Coronary artery (tissue), 2 donors: ENCODE results near the gene OSCP1.
A peak's percentile ranks its signal among the peaks of the same experiment; 100 is the strongest.

Experiments used
- DNase-seq: peaks from one replicate; pipeline ENCODE4 v3.0.0-alpha.2; 2017; ENCODE audit warnings: low spot score
- H3K27ac ChIP-seq, 2 donors: fragments of 200-600 bp; sonication (generic); one replicate each; pipeline ENCODE4 v1.5.1; 2016 to 2019
- H3K4me3 ChIP-seq: fragments of 200-600 bp; sonication (generic); 2 replicates; pipeline ENCODE4 v1.5.1; 2016; ENCODE audit warnings: mild to moderate bottlenecking, moderate library complexity
- TF ChIP-seq, protein P1 (sequence below): fragments of 200-600 bp; sonication (generic); IDR thresholded peaks from one replicate; pipeline ENCODE4 v1.5.1; 2019; ENCODE audit warnings: antibody characterized with exemption

OSCP1 gene

DNA sequence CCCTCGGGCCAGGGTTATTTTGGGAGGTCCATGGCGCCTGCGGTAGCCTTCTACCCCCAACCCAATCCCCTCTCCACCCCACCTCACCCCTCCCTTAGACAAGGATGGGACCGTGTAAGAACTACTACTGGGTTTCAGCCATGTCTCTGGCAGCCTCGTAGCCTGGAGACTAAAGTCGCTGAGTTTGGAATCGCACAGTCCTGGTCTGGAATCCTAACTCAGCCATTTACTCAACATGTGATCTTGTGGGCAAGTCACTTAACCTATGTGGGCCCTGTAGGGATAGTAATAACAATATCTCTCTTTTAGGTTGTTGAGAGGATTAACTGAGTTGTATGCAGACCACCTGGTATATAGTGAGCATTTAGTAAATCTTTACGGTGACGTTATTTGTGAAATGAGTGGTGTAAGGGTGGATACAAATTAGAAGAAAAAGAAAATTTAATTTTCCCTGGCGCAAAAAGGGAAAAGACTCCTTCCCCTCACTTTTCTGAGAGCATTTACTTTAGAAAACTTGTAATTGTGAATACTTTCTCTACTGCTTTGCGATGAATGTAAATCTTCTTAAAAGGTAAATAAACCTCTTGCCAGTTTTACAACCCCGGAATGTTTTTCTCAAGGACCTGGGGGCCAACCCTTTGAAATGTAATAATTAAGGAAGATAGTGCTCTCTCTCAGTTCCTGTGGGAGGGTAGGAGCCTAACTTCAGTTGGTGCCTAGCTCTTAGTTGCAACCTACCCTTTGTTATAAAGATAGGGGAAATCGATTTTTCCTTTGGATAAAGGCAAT, 14.5 kb upstream of the OSCP1 start:
- peak overlapping the region; percentile 90 to 93 for H3K27ac ChIP-seq
- TF ChIP-seq, protein P1, sequence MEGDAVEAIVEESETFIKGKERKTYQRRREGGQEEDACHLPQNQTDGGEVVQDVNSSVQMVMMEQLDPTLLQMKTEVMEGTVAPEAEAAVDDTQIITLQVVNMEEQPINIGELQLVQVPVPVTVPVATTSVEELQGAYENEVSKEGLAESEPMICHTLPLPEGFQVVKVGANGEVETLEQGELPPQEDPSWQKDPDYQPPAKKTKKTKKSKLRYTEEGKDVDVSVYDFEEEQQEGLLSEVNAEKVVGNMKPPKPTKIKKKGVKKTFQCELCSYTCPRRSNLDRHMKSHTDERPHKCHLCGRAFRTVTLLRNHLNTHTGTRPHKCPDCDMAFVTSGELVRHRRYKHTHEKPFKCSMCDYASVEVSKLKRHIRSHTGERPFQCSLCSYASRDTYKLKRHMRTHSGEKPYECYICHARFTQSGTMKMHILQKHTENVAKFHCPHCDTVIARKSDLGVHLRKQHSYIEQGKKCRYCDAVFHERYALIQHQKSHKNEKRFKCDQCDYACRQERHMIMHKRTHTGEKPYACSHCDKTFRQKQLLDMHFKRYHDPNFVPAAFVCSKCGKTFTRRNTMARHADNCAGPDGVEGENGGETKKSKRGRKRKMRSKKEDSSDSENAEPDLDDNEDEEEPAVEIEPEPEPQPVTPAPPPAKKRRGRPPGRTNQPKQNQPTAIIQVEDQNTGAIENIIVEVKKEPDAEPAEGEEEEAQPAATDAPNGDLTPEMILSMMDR, result no peak
- peak overlapping the region; percentile 85 for H3K4me3 ChIP-seq
- DNase-seq, result no peak

GRCh38 chr1:36463803-36464604, 13.8 kb upstream of the OSCP1 start, which contains the start of gene MRPS15:
TSS of gene MRPS15 (minus strand) at chr1:36464384. CDS start at chr1:36464275, 109 bp downstream.
- peak within 1 kb of the TSS; percentile 90 to 93 for H3K27ac ChIP-seq
- TF ChIP-seq, protein P1, result no peak
- DNase-seq, result peak; percentile 95
- peak within 1 kb of the TSS; percentile 85 for H3K4me3 ChIP-seq

DNA sequence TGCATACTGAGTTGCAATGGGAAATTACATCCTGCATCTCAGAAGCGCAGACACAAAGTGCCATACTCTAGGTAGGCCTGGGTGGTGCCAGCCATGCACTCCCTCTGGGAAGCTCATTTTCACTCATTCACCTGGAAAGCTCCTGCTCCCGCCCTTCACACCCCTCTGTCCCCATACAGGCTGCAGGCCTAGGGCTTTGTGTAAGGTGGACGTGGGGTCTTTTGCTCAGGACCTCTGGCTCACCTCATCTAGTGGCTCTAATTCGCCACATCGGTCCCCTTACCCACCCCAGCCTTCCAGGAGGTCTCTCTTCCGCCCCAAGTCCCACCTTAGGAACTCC, 13.2 kb upstream of the OSCP1 start:
- peak overlapping the region in 1 of 2 donors; percentile 90 for H3K27ac ChIP-seq
- TF ChIP-seq, protein P1, result no peak
- DNase-seq, result no peak
- peak overlapping the region; percentile 85 for H3K4me3 ChIP-seq

DNA sequence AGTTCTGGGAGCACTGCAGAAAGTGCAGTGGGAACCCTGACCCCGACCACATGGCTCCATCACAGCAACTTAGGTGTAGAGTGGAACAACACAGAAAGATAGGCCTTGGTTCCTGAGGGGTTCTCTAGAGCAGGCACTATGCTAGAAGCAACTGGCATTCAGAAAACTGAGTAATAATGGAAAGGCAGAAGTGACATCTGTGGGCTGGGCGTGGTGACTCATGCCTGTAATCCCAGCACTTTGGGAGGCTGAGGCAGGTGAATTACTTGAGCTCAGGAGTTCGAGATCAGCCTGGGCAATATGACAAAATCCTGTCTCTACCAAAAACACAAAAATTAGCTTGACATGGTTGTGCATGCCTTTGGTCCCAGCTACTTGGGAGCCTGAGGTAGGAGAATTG, 8.7 kb upstream of the OSCP1 start:
- no peak for DNase-seq
- TF ChIP-seq, protein P1, result no peak
- Histone ChIP-seq H3K27ac (no peak overlapping the region), H3K4me3 (no peak overlapping the region)

DNA sequence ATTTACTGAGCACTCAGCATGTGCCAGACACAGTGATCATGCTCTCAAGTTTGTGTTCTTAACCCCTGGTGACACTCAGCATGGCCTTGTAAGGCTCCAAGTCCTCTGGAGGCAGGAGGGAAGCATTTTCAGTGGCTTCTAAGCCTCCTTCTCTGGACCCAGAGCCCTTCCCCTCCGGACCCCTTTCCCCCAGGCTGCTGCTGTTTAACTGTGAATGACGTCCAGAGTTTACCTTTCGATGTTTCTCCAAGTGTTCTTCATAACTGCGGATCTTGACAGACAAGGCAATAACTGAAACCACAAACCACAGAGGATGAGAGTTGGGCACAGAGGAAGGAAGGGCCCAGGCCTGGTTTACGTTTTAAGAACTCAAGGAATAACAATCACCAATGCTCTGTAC, 7.4 kb upstream of the OSCP1 start:
- H3K27ac ChIP-seq, result no peak overlapping the region
- no peak overlapping the region for H3K4me3 ChIP-seq
- DNase-seq, result no peak
- TF ChIP-seq, protein P1, result no peak

DNA sequence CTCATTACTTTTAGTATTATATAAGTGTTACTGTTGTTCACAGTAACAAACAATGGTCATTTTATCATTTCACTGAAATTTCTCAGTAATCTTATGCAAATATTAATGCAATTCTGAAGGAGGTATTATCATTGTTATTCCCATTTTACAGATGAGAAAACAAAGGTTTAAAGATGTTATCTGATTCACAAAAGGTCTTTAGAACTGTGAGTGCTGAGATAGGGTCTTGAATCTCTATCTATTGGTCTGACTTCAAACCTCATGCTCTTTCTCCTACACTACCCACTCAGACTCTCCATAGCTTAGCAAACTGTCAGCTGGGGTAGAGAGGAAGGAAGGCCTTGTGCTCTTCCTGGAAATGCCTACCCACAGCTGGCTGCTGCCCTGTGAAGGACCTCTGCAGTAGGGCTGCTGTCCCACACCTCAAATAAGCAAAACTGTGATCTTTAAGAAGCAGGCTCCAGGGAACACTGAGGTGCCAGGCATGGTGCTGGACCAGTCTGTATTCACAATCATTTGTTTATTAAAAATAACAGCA, 6.2 kb upstream of the OSCP1 start:
- H3K4me3 ChIP-seq, result no peak overlapping the region
- H3K27ac ChIP-seq, result no peak overlapping the region
- no peak for DNase-seq
- TF ChIP-seq, protein P1, result no peak
